Lower leg skin (tissue), 3 donors: ENCODE data around the gene RBM20.

ENCODE experiments used
- POLR2A ChIP-seq, 2 donors: fragments of 450-650 bp; IDR thresholded peaks; one replicate each; pipeline ENCODE4 v1.6.1; 2016 to 2017; ENCODE audit warnings: antibody characterized with exemption in 2 of 2, mild to moderate bottlenecking in 1 of 2, moderate library complexity in 1 of 2
- TF ChIP-seq, protein P1 (sequence below), 3 donors: fragments of 450-650 bp; IDR thresholded peaks; one replicate each; pipeline ENCODE4 v1.5.1; 2016; ENCODE audit warnings: antibody characterized with exemption in 3 of 3, mild to moderate bottlenecking in 3 of 3, moderate library complexity in 2 of 3

DNA sequence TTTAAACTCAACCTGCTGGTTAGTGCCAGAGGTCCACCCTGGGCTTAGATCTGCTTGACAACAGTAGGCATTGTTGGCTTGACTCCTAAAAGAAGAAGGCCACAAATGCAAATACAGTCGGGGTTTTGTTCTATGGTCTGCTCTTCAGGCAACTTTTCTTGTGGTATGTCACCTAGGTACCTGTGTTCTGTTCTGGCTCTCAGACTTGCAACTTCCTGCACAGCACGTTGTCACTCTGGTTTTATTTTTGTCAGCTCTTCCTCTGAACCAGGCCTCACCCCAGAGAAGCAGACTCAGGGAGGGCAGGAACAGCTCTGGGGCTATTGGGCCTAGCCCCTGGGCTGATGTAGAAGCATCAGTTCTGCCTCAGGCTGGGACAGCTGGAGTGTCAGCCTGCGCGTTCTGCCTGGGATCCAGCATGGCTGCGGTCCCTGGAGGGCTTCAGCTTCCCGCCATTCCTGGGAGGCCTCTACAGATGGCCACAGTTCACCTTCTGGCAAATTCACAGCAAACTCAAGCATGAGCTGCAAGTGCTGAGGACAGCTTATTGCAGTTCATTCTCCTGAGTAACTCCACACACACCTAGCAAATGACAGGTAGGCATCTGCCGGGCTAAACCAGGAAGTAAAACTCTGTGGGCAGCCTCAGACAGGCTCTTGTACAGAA, 216.6 kb downstream of the RBM20 start:
- TF ChIP-seq POLR2A (IDR thresholded peaks at IDR 0.05) = no peak
- TF ChIP-seq, protein P1, sequence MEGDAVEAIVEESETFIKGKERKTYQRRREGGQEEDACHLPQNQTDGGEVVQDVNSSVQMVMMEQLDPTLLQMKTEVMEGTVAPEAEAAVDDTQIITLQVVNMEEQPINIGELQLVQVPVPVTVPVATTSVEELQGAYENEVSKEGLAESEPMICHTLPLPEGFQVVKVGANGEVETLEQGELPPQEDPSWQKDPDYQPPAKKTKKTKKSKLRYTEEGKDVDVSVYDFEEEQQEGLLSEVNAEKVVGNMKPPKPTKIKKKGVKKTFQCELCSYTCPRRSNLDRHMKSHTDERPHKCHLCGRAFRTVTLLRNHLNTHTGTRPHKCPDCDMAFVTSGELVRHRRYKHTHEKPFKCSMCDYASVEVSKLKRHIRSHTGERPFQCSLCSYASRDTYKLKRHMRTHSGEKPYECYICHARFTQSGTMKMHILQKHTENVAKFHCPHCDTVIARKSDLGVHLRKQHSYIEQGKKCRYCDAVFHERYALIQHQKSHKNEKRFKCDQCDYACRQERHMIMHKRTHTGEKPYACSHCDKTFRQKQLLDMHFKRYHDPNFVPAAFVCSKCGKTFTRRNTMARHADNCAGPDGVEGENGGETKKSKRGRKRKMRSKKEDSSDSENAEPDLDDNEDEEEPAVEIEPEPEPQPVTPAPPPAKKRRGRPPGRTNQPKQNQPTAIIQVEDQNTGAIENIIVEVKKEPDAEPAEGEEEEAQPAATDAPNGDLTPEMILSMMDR (IDR thresholded peaks at IDR 0.05) = no peak
